Stimulated activated CD8-positive, alpha-beta memory T cell treated with anti-CD3 and anti-CD28 coated beads, Interleukin-7, amount 100 ng/mL, for 4 hours (primary cell): ENCODE measurements around the gene MLYCD.
A peak's percentile ranks its signal among the peaks of the same experiment; 100 is the strongest.

Experiments
- DNase-seq, 2 donors: peaks; one replicate each; pipeline ENCODE4 v3.0.0-alpha.2; 2020; ENCODE audit warnings: low read depth in 2 of 2

MLYCD gene

DNA sequence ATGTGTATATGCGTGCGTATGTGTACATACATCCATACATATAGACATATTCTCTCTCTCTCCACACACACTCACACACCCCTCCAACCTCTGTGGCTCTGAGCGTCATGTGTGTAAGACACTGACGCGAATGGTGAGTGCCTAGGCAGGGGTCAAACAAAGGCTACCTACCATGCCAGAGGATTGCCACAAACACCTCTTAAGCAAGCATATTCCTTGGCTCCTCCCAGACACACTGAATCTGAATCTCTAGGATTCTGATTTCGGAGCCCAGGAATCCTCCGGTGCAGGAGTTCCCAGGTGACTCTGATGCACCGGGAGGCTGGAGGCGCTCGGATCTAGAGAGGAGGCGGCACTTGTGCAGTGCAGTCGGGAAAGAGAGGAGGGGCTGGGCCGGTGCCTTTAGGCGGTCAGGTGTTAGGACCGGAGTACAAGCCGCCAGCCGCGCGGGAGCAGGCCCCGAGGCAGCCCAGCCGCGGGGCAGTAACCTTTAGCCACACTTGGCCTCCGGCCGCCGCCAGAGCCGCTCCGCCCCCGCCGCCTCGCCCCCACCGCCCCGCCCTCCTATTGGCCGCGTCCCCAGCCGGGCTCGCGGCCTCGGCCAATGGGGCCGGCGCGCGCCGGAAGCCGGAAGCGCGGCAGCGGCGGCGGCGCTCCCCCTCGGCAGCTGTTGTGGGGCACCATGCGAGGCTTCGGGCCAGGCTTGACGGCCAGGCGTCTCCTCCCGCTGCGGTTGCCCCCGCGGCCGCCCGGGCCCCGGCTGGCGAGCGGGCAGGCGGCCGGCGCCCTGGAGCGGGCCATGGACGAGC is at the start of gene MLYCD:
MLYCD (plus strand) TSS at position 653 of the 809 bp plus-strand sequence; CDS start at position 683, 30 bp downstream.
- peak; percentile 31 to 68 for DNase-seq

GRCh38 chr16:83849421-83849820 is 49.5 kb upstream of the MLYCD start:
- DNase-seq = no peak

DNA sequence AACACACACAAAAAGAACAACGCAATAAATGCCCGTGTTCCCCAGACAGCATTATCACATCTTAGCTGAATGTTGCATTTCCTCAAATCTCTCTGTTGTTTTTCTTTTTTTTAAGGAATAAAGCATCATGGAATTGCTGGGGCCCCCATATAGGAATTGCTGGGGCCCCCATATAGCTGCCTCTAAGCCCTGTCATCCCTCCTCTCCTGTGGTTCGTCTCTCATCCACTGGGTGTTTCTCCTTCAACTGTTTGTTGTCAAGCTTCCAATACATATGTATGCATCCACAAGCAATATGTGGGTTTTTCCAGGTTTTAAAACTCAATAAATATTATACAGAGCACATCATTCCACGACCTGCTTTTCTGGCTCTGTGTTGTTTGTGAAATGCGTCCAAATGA is 48.0 kb upstream of the MLYCD start:
- DNase-seq = no peak

DNA sequence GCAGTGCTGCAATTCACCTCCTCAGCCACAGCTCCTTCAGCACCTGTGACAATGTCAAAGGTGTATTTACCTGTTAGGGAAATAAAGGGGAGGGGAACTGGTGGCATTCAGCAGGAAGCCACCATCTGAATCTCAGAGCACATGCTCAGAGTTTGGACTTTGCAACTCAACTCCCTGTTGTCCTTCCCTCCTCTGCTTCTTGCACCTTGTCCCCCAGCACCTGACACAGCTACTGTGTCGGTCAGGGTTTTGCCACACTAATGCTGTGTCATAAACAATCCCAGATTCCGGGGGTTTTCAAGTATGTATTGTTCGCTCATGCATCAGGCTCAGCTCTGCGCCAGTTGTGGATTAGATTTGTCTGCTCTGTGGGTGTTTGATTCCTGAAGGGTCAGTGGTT is 47.4 kb upstream of the MLYCD start:
- DNase-seq = no peak

GRCh38 chr16:83852774-83853173 is 46.1 kb upstream of the MLYCD start:
- no peak for DNase-seq

DNA sequence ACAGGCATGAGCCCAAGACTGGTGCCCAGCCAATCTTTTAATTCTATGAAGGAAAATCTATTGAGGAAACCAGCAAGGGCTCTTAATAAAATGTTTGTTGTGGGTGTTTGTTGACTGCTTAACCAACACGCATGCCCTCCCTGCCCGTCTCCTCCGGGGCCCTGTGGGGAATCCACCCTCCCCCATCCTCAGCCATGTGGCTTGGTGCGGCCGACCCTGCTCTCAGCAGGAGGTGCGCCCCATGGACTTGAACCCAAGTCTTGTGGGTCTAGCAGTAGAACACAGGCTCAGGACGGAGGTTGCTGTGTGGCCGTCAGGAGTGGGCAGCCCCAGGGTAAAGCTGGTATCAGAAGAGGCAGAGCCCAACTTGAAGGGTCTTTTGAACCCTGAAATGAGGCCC is 45.1 kb upstream of the MLYCD start:
- DNase-seq = no peak

GRCh38 chr16:83854420-83854819 is 44.5 kb upstream of the MLYCD start:
- DNase-seq = no peak

DNA sequence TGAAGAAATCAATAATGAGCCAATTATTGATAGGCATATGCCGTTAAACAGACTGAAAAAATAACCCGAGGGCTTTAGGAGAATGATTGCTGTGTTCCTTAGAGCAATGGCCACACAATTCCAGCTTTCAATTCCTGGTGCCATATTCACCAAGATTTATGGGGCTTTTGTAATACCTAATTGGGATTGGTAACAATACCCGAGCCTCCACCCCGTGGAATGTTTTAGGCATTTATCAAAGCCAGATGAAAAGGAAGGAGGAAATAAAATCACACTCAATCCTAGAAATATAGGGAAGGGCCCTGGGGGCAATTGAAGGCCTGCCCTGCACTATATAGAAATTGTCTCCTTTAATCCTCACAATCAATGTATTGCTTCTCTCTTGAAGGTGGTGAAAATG is 42.1 kb upstream of the MLYCD start:
- DNase-seq = no peak

DNA sequence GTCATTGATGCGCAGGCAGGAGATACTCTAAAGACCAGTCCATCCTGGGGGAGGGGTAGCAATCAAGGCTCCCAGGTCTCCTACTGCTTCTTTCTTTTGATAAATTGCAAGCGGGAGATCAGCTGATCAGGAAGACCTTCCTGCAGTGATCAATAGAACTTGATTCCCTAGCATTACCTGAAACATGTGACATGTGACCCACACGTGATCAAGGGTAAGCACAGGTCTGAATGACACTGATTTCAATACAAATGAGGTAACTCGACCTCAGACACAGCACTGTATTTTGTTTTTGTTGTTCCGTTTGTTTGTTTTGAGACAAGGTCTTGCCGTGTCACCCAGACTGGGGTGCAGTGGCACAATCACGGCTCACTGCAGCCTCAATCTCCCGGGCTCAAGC is 39.6 kb upstream of the MLYCD start:
- DNase-seq = no peak

- DNase-seq = no peak
Observed at GRCh38 chr16:83862661-83863060, 36.3 kb upstream of the MLYCD start.

DNA sequence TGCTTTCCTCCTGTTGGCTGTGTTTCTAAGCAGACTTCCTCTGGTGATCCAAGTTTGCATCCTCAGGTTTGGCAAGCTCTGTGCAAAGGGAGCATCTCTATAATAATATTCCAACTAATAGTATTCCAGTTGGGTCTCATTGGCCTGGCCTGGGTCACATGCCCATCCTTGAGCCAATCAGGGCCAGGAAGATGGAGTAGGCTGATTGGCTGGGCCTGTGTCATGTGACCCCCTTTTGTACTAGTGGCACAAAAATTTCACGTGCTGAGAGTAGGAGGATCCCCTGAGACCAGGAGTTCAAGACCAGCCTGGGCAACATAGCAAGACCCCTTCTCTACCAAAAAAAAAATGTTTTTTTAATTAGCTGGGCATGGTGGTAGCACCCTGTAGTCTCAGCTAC is 35.2 kb upstream of the MLYCD start:
- DNase-seq = no peak

GRCh38 chr16:83870830-83871229 is 28.1 kb upstream of the MLYCD start:
- DNase-seq = no peak

- no peak for DNase-seq
Observed at GRCh38 chr16:83878838-83879237, 20.1 kb upstream of the MLYCD start.

- no peak for DNase-seq
Observed at GRCh38 chr16:83882163-83882885, 16.6 kb upstream of the MLYCD start.

- no peak for DNase-seq
Observed at GRCh38 chr16:83886199-83886971, 12.5 kb upstream of the MLYCD start.

DNA sequence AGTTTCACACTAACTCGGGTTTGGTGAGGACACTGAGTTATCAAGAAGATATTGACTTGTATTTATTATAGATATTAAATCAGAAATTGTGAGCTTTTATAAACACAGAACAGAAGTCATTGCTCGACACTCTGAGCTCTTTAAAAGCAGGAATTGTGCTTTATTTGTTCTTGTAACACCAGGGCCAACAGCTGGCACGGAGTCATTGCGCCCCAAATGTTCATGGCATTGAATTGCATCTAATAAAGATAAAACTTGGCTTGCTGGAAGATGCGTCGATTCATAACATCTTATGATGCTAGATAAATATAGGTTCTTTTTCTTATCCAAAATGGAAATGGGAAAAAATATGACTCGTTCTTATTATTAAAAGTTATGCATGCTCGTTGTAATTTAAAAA is 11.8 kb upstream of the MLYCD start:
- no peak for DNase-seq

GRCh38 chr16:83887564-83887963 is 11.4 kb upstream of the MLYCD start:
- no peak for DNase-seq

GRCh38 chr16:83888672-83889044 is 10.3 kb upstream of the MLYCD start:
- DNase-seq = no peak

DNA sequence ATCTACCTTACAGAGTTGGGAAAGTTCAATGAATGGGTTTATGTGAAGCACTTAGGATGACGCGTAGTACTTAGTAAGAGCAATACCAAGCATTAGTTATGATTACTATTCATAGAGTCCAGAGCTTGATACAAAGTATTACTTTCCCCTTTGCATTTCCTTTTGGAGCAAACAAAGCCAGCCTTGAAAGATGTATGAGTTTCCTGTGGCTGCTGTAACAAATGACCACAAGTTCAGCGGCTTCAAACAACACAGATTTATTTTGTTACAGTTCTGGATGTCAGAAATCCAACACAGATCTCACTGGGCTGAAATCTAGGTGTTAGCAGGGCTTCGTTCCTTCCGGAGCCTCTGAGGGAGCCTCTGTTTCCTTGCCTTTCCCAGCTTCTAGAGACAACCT is 8.6 kb upstream of the MLYCD start:
- DNase-seq = no peak

- DNase-seq = no peak
Observed at GRCh38 chr16:83891742-83892141, 7.2 kb upstream of the MLYCD start.

DNA sequence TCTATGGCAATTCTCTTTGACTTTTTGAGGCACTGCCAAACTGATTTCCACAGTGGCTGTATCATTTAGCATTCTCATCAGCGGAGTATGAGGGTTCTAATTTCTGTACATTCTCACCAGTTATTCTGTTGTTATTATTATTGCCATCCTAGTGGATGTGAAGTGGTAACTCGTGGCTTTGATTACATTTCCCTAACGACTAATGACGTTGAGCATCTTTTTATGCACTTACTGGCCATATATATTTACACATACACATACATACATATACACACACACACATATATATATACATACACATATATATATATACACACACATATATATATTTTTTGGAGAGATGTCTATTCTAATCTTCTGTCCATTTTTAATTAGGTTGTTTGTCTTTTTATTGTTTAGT is 3.7 kb upstream of the MLYCD start:
- DNase-seq = no peak

- DNase-seq = no peak
Observed at GRCh38 chr16:83895942-83896341, 3.0 kb upstream of the MLYCD start.
